Neuron (in vitro differentiated cells): ENCODE data around the gene CITED2.

Experiments
- H2AFZ ChIP-seq: one replicate; pipeline ENCODE4 v1.6.1; 2013; ENCODE audit warnings: low read depth, mild to moderate bottlenecking, inconsistent platforms, low read length, moderate library complexity
- H3K27me3 ChIP-seq: one replicate; pipeline ENCODE4 v1.6.1; 2013; ENCODE audit warnings: low read length; ENCODE audit not compliant: insufficient read depth
- H3K36me3 ChIP-seq: one replicate; pipeline ENCODE4 v1.6.1; 2013; ENCODE audit warnings: low read length; ENCODE audit not compliant: insufficient read depth
- H3K4me1 ChIP-seq: one replicate; pipeline ENCODE4 v1.6.1; 2013; ENCODE audit warnings: low read length; ENCODE audit not compliant: insufficient read depth
- H3K4me3 ChIP-seq: 2 replicates; pipeline ENCODE4 v1.5.1; 2013; ENCODE audit warnings: mild to moderate bottlenecking, low read length, moderate library complexity
- H3K9me3 ChIP-seq: one replicate; pipeline ENCODE4 v1.6.1; 2013; ENCODE audit warnings: low read length

The CITED2 gene

DNA sequence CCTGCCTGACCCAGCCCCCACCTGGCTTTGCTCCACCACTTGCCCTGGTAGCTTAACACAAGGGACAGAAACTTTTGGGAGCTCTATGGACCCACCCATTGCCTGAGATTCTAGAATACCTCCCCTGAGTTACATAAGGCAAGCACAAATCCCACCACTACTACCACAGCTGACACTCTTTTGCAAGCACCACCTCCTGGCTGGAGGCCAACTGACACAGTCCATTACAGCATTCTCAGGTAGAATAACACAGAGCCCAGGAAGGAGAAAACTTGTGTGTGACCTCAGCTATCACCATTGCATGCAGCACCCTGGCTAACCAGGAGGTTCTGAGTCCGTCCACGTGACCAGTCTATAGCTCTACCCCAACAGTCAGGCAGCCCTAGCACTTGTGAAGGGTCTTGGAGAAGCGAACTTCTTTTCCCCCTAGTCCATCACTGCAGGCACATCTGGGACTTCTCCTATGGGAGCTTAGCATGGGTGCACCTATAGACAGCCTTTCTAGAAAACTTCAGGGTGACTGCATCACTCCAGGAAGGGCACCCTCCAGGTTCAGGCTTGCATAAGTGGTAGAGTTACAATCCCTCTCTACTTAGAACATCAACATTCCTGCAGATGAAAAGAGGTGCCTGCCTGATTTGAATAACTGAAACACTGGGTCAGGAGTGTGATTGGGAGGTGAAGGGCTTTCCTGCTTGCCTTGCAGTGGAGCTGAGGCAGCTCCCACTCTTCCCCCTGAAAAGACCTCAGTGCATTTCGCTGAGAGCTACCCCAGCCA lies 30.1 kb downstream of the CITED2 start:
- Histone ChIP-seq H3K27me3 (no peaks in the 10 kb centered on the region), H3K36me3 (no peaks in the 10 kb centered on the region), H3K4me1 (no peaks in the 10 kb centered on the region), H3K9me3 (peaks cover 1% of the 10 kb centered on the region), H2AFZ (no peak overlapping the region), H3K4me3 (no peak overlapping the region)

DNA sequence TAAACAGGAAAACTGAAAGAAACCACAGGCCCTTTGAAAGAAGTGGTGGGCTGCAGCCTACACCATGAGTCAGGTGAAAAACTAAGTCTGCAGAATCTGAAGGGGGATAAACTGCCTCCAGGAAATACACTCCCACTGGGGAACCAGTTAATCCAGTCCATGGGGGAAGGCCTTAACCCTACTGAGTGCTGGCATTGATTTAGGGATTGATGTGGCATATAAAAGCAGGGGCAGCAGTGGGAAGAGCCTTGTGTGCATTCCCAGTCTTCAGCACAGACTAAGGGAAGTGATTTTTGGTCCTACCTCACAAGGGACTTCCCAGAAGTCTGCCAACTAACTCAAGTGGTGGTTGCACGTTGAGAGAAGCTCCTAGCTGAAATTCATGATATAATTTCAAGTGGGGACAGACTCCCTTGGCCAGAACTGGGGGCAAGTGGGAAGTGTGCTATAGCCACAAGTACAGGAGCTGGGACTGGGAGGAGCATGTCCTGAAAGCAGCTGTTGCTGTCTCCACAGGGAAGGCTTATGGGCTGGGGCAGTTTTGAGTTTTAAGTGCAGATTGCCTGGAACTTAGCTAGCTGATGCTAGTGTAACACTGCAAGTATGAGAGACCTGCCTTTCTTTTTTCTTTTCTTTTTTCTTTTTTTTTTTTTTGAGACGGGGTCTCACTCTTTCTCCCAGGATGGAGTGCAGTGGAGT lies 31.2 kb downstream of the CITED2 start:
- Histone ChIP-seq H2AFZ (no peak overlapping the region), H3K36me3 (no peaks in the 10 kb centered on the region), H3K4me1 (no peaks in the 10 kb centered on the region), H3K9me3 (peaks cover 1% of the 10 kb centered on the region), H3K4me3 (no peak overlapping the region), H3K27me3 (no peaks in the 10 kb centered on the region)

DNA sequence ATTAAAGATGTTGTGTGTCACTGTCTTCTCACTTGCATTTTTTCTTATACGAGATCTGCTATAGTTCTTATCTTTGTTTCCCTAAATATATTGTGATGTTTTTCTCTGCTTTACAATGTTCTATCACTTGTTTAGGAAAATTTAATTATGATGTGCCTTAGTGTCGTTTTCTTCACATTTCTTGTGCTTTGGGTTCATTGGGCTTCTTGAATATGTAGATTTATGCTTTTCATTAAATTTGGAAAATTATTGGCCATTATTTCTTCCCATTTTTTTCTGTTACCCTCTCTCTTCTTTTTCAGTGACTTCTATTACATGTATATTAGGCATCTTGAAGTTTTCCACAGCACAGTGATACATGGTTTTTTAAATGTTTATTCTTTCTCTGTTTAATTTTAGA lies 33.4 kb downstream of the CITED2 start:
- Histone ChIP-seq H2AFZ (no peak overlapping the region), H3K4me1 (no peaks in the 10 kb centered on the region), H3K4me3 (no peak overlapping the region), H3K27me3 (no peaks in the 10 kb centered on the region), H3K36me3 (no peaks in the 10 kb centered on the region), H3K9me3 (peaks cover 1% of the 10 kb centered on the region)

DNA sequence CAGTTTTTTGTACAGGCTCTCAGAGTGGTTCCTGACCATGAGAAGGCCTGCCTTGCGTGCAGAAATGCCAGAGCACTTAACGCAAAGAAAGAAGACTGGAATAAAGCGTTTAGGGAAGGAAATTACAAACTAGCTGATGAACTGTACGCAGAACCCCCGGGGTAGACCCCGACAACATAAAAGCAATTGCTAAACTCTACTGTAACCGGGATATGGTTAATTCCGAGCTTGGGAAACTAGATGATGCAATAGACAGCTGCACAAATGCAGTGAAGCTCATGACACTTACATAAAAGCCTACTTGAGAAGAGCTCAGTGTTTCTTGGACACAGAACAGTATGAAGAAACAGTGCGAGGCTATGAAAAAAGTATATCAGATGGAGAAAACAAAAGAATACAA lies 35.7 kb downstream of the CITED2 start:
- Histone ChIP-seq H2AFZ (no peak overlapping the region), H3K27me3 (no peaks in the 10 kb centered on the region), H3K9me3 (peaks cover 1% of the 10 kb centered on the region), H3K4me3 (no peak overlapping the region), H3K4me1 (no peaks in the 10 kb centered on the region), H3K36me3 (no peaks in the 10 kb centered on the region)

GRCh38 chr6:139337830-139338229 lies 36.6 kb downstream of the CITED2 start:
- Histone ChIP-seq H2AFZ (no peak overlapping the region), H3K4me3 (no peak overlapping the region), H3K4me1 (no peaks in the 10 kb centered on the region), H3K9me3 (peaks cover 1% of the 10 kb centered on the region), H3K27me3 (no peaks in the 10 kb centered on the region), H3K36me3 (no peaks in the 10 kb centered on the region)

DNA sequence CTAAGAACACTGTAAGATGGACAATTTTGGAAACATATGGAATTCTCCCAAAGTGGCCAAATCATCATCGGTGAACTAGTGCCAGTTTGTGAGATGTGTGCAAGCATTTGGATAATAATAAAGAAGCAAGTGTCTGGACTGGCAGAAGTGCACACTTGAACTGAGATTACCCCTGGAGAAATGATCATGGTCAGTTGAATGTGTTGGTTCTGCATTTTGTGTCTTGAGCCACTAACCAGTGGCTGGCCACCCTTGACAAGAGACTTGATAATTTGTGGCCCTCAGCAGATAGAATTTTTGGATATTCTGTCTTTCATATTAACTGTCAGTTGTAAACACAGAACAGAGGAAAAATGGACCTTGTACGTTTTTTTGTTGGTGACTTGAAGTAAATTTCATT lies 37.4 kb downstream of the CITED2 start:
- no peaks in the 10 kb centered on the region for H3K27me3 ChIP-seq
- no peak overlapping the region for H2AFZ ChIP-seq
- no peaks in the 10 kb centered on the region for H3K4me1 ChIP-seq
- H3K36me3 ChIP-seq: no peaks in the 10 kb centered on the region
- no peaks in the 10 kb centered on the region for H3K9me3 ChIP-seq
- H3K4me3 ChIP-seq: no peak overlapping the region

- no peak overlapping the region for H3K4me3 ChIP-seq
- H2AFZ ChIP-seq: no peak overlapping the region
- H3K9me3 ChIP-seq: no peaks in the 10 kb centered on the region
- H3K4me1 ChIP-seq: no peaks in the 10 kb centered on the region
- H3K27me3 ChIP-seq: no peaks in the 10 kb centered on the region
- no peaks in the 10 kb centered on the region for H3K36me3 ChIP-seq
These were observed 38.0 kb downstream of the CITED2 start for GRCh38 chr6:139336488-139336887.

- Histone ChIP-seq H3K36me3 (no peaks in the 10 kb centered on the region), H2AFZ (no peak overlapping the region), H3K4me3 (no peak overlapping the region), H3K4me1 (no peaks in the 10 kb centered on the region), H3K9me3 (no peaks in the 10 kb centered on the region), H3K27me3 (no peaks in the 10 kb centered on the region)
These were observed 38.8 kb downstream of the CITED2 start for GRCh38 chr6:139335447-139336210.

- H3K4me3 ChIP-seq: no peak overlapping the region
- H3K4me1 ChIP-seq: no peaks in the 10 kb centered on the region
- no peaks in the 10 kb centered on the region for H3K36me3 ChIP-seq
- no peaks in the 10 kb centered on the region for H3K27me3 ChIP-seq
- peak overlapping the region; percentile 35 for H2AFZ ChIP-seq
- H3K9me3 ChIP-seq: no peaks in the 10 kb centered on the region
These were observed 39.5 kb downstream of the CITED2 start for GRCh38 chr6:139334806-139335446.

DNA sequence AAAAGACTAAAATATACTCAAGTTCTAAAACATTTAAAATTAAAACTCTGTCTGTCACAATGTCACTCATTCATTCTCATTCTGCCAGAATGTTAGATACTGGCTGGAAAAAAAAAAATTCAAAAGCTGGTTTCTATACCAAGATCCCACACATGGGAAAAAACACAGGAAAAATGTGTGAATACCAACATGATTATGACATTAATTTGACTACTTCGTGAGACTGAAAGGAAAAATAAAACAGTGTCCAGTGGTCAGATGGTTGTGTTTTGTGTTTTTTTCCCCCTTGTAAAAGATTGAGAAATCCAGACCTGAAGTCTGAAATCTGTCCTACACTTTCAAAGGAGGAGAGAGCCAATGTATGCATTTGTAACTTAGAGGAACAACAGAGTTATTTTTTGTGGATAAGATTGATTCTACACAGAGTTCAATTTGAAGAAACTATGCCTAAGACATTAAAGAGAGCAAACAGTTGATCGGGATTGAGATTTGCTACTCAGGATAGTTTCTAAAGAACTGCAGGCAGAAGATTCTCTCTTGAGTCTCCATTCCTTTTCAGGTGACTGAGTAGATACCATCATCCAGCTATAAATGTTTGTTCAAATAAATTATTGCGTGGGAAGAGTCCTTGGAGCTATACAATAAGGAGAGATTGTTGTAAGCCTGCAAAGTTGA lies 43.5 kb downstream of the CITED2 start:
- H2AFZ ChIP-seq: no peak overlapping the region
- H3K9me3 ChIP-seq: no peaks in the 10 kb centered on the region
- no peaks in the 10 kb centered on the region for H3K36me3 ChIP-seq
- H3K4me1 ChIP-seq: peaks cover 3% of the 10 kb centered on the region
- no peak overlapping the region for H3K4me3 ChIP-seq
- H3K27me3 ChIP-seq: no peaks in the 10 kb centered on the region

GRCh38 chr6:139330306-139330705 lies 44.1 kb downstream of the CITED2 start:
- Histone ChIP-seq H3K27me3 (no peaks in the 10 kb centered on the region), H2AFZ (no peak overlapping the region), H3K4me1 (peaks cover 3% of the 10 kb centered on the region), H3K4me3 (no peak overlapping the region), H3K36me3 (no peaks in the 10 kb centered on the region), H3K9me3 (peaks cover 2% of the 10 kb centered on the region)

- Histone ChIP-seq H3K4me3 (no peak overlapping the region), H3K9me3 (peaks cover 2% of the 10 kb centered on the region), H3K4me1 (peaks cover 3% of the 10 kb centered on the region), H3K36me3 (no peaks in the 10 kb centered on the region), H2AFZ (no peak overlapping the region), H3K27me3 (no peaks in the 10 kb centered on the region)
These were observed 45.2 kb downstream of the CITED2 start for GRCh38 chr6:139329224-139329623.
